Heart left ventricle (tissue), 13 donors: ENCODE measurements around the gene FAM168A.

Source experiments
- POLR2A ChIP-seq, 2 donors: fragments of 450-650 bp; IDR thresholded peaks; one replicate each; pipeline ENCODE4 v1.6.1; 2017; ENCODE audit warnings: antibody characterized with exemption in 2 of 2, mild to moderate bottlenecking in 2 of 2, moderate library complexity in 2 of 2
- TF ChIP-seq, protein P1 (sequence below), 12 donors: fragments of 200-600 bp; sonication (generic) in 4 of 12; IDR thresholded peaks; one replicate each; pipeline versions ENCODE4 v1.5.0 to v1.8.0; 2018 to 2022; ENCODE audit warnings: antibody characterized with exemption in 12 of 12, mild to moderate bottlenecking in 5 of 12
- donor health status: ischemic (EF 13 %, LVEDD 7.1; RV severe dilation, severe dysfunction).
- donor health status: DM: no; HTN: yes; CAD: no.
- donor health status: DM: no; HTN: no; CAD: no.
- donor health status: ischemic (EF 25% LVEDD 6.9; RV normal size, moderate dysfunction).
- donor health status: ischemic (EF 25% LVEDD 5.7; RV mildly dilated, moderate dysfunction).
- donor health status: ischemic (EF 35%, LVEDD 5.7; RV mildly dilated, moderate dysfunction).
- donor health status: nonischemic (EF 11% LVEDD 7.7; RV severe dilation, severe dysfunction).
- donor health status: DM: yes; HTN: yes; CAD: no.
- donor health status: PGD.
- donor health status: ischemic (EF 29% LVEDD 5.4; RV normal size, mild dysfunction).
- donor health status: nonischemic (EF 23%, LVEDD 6.1; RV moderate dilation, normal function).

- TF ChIP-seq, protein P1, sequence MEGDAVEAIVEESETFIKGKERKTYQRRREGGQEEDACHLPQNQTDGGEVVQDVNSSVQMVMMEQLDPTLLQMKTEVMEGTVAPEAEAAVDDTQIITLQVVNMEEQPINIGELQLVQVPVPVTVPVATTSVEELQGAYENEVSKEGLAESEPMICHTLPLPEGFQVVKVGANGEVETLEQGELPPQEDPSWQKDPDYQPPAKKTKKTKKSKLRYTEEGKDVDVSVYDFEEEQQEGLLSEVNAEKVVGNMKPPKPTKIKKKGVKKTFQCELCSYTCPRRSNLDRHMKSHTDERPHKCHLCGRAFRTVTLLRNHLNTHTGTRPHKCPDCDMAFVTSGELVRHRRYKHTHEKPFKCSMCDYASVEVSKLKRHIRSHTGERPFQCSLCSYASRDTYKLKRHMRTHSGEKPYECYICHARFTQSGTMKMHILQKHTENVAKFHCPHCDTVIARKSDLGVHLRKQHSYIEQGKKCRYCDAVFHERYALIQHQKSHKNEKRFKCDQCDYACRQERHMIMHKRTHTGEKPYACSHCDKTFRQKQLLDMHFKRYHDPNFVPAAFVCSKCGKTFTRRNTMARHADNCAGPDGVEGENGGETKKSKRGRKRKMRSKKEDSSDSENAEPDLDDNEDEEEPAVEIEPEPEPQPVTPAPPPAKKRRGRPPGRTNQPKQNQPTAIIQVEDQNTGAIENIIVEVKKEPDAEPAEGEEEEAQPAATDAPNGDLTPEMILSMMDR (IDR thresholded peaks at IDR 0.05), result no peak
- no peak for TF ChIP-seq POLR2A (IDR thresholded peaks at IDR 0.05)
These were observed 184.7 kb downstream of the FAM168A start for GRCh38 chr11:73413256-73413655.
